Measurements from ENCODE around the gene TTN.

Gene TTN

GRCh38 chr2:178476477-178476876 lies 330.7 kb downstream of the TTN start:
- no peak overlapping the region for H3K9ac ChIP-seq (ENCODE audit: low read length)
- H3K27ac ChIP-seq (ENCODE audit: low read depth, low read length), result no peak overlapping the region
- no peak overlapping the region for H3K4me3 ChIP-seq (ENCODE audit: low read depth in 1 of 2, low read length in 2 of 2)
- no peaks in the 10 kb centered on the region for H3K27me3 ChIP-seq (ENCODE audit: control insufficient read depth in 1 of 2, insufficient read depth in 2 of 2, low read length in 2 of 2)
- peaks cover 20% of the 10 kb centered on the region for H3K4me1 ChIP-seq (ENCODE audit: insufficient read depth, low read length)
- no peaks in the 10 kb centered on the region for H3K36me3 ChIP-seq (ENCODE audit: insufficient read depth, low read length)
- no peaks in the 10 kb centered on the region for H3K9me3 ChIP-seq (ENCODE audit: low read length)
